OCI-LY1 (cell line): ENCODE data around the gene ELOVL1.

Experiments
- EZH2 ChIP-seq: fragments of 200-600 bp; sonication (generic), shearing (Covaris generic); IDR thresholded peaks from 2 replicates; pipeline ENCODE4 v1.8.0; 2017; ENCODE audit warnings: borderline replicate concordance, mixed run types, mild to moderate bottlenecking, antibody characterized with exemption, low read length, moderate library complexity, mixed read lengths
- TF ChIP-seq, protein P1 (sequence below): fragments of 200-600 bp; sonication (generic), shearing (Covaris generic); IDR thresholded peaks from 2 replicates; pipeline ENCODE4 v1.5.1; 2017; ENCODE audit warnings: mild to moderate bottlenecking, antibody characterized with exemption, low read length, moderate library complexity, mixed read lengths

DNA sequence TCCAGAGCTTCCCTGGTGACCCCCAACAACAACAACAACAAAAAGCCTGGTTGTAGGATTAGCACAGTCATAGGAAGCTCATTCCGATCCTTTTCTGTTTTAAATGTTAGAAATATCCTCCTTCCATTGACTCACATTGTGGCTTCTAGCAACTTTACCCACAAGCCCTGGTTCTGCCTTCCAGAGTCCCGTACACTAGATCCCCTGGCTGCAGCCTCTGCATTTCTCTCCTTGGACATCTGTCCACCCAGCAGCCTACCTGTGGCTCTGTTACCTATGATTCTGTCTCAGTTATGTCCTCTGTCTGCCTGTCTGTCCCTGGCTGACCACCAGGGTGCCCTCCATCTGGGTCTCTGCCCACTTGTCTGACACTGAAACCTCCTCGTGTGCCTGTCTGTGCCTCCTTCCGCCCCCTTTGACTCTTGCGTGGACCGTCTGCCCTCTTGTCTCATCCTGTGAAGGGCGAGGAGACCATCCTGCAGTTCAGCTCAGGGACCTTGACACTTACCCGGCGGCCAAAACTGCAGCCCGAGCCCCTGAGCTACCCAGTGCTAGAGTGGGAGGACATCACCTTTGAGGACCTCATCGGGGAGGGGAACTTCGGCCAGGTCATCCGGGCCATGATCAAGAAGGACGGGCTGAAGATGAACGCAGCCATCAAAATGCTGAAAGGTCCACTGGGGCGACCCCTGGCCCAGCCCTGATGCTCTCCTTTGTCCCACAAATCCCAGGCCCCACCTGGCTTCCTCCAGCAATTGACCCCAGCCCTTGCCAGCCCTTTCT, 50.9 kb downstream of the ELOVL1 start:
- TF ChIP-seq, protein P1, sequence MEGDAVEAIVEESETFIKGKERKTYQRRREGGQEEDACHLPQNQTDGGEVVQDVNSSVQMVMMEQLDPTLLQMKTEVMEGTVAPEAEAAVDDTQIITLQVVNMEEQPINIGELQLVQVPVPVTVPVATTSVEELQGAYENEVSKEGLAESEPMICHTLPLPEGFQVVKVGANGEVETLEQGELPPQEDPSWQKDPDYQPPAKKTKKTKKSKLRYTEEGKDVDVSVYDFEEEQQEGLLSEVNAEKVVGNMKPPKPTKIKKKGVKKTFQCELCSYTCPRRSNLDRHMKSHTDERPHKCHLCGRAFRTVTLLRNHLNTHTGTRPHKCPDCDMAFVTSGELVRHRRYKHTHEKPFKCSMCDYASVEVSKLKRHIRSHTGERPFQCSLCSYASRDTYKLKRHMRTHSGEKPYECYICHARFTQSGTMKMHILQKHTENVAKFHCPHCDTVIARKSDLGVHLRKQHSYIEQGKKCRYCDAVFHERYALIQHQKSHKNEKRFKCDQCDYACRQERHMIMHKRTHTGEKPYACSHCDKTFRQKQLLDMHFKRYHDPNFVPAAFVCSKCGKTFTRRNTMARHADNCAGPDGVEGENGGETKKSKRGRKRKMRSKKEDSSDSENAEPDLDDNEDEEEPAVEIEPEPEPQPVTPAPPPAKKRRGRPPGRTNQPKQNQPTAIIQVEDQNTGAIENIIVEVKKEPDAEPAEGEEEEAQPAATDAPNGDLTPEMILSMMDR: no peak
- no peak for TF ChIP-seq EZH2
